Trophoblast cell (in vitro differentiated cells and primary cell): ENCODE measurements around the gene RAB24.

Experiments used
- DNase-seq, 2 donors: peaks; one replicate each; pipeline ENCODE4 v3.0.0-alpha.2; 2016
- H2AFZ ChIP-seq: 2 replicates; pipeline ENCODE4 v1.6.1; 2013; ENCODE audit warnings: low read length, moderate library complexity, mild to moderate bottlenecking; ENCODE audit not compliant: insufficient read depth, poor library complexity
- H2AK5ac ChIP-seq: 2 replicates; pipeline ENCODE4 v1.6.1; 2013; ENCODE audit warnings: mild to moderate bottlenecking, low read length
- H2BK120ac ChIP-seq: 2 replicates; pipeline ENCODE4 v1.6.1; 2013; ENCODE audit warnings: low read length, mild to moderate bottlenecking, moderate library complexity; ENCODE audit not compliant: insufficient read depth, poor library complexity
- H2BK12ac ChIP-seq: 2 replicates; pipeline ENCODE4 v1.6.1; 2013; ENCODE audit warnings: mild to moderate bottlenecking, low read length, moderate library complexity
- H2BK5ac ChIP-seq: 2 replicates; pipeline ENCODE4 v1.6.1; 2013; ENCODE audit warnings: low read length, low read depth, moderate library complexity, mild to moderate bottlenecking; ENCODE audit not compliant: poor library complexity
- H3K14ac ChIP-seq: 2 replicates; pipeline ENCODE4 v1.6.1; 2013; ENCODE audit warnings: mild to moderate bottlenecking, low read length
- H3K18ac ChIP-seq: 2 replicates; pipeline ENCODE4 v1.6.1; 2013; ENCODE audit warnings: mild to moderate bottlenecking, low read length
- H3K23ac ChIP-seq: 2 replicates; pipeline ENCODE4 v1.6.1; 2013; ENCODE audit warnings: low read length
- H3K27ac ChIP-seq: 2 replicates; pipeline ENCODE4 v1.5.1; 2013; ENCODE audit warnings: low read depth, mild to moderate bottlenecking, inconsistent platforms, low read length, moderate library complexity
- H3K27me3 ChIP-seq: 2 replicates; pipeline ENCODE4 v1.6.1; 2013; ENCODE audit warnings: inconsistent platforms, mild to moderate bottlenecking, low read length, moderate library complexity; ENCODE audit not compliant: insufficient read depth
- H3K36me3 ChIP-seq, 2 experiments: 1 replicate in 1 of 2; 2 replicates in 1 of 2; pipeline ENCODE4 v1.6.1; 2013; ENCODE audit warnings: low read length in 2 of 2, mild to moderate bottlenecking in 2 of 2, moderate library complexity in 1 of 2; ENCODE audit not compliant: insufficient read depth in 2 of 2, control insufficient read depth in 1 of 2
- H3K4ac ChIP-seq: 2 replicates; pipeline ENCODE4 v1.6.1; 2013; ENCODE audit warnings: low read depth, mild to moderate bottlenecking, low read length, moderate library complexity
- H3K4me1 ChIP-seq, 2 experiments: 1 replicate in 1 of 2; 2 replicates in 1 of 2; pipeline ENCODE4 v1.6.1; 2013; ENCODE audit warnings: low read length in 2 of 2, mild to moderate bottlenecking in 2 of 2, moderate library complexity in 1 of 2; ENCODE audit not compliant: insufficient read depth in 2 of 2, control insufficient read depth in 1 of 2
- H3K4me2 ChIP-seq: 2 replicates; pipeline ENCODE4 v1.6.1; 2013; ENCODE audit warnings: inconsistent platforms, mild to moderate bottlenecking, low read length, moderate library complexity
- H3K4me3 ChIP-seq: 2 replicates; pipeline ENCODE4 v1.5.1; 2013; ENCODE audit warnings: mild to moderate bottlenecking, low read depth, low read length, inconsistent platforms
- H3K79me1 ChIP-seq: one replicate; pipeline ENCODE4 v1.6.1; 2013; ENCODE audit warnings: low read length
- H3K79me2 ChIP-seq: 2 replicates; pipeline ENCODE4 v1.6.1; 2013; ENCODE audit warnings: low read length, mild to moderate bottlenecking; ENCODE audit not compliant: control insufficient read depth, insufficient read depth, poor library complexity
- H3K9ac ChIP-seq: 2 replicates; pipeline ENCODE4 v1.6.1; 2013; ENCODE audit warnings: mild to moderate bottlenecking, low read length
- H3K9me3 ChIP-seq: 2 replicates; pipeline ENCODE4 v1.6.1; 2013; ENCODE audit warnings: low read depth, mild to moderate bottlenecking, control low read depth, inconsistent platforms, low read length; ENCODE audit not compliant: insufficient read depth
- H4K12ac ChIP-seq: 2 replicates; pipeline ENCODE4 v1.6.1; 2013; ENCODE audit warnings: low read depth, mild to moderate bottlenecking, low read length, moderate library complexity
- H4K8ac ChIP-seq: 2 replicates; pipeline ENCODE4 v1.6.1; 2013; ENCODE audit warnings: low read depth, mild to moderate bottlenecking, low read length, moderate library complexity
- H4K91ac ChIP-seq: one replicate; pipeline ENCODE4 v1.6.1; 2013; ENCODE audit warnings: low read depth, mild to moderate bottlenecking, low read length, moderate library complexity
- WGBS: extraction: QIAGEN DNeasy Blood & Tissue Kit; methylation state at CpG from one replicate; pipeline ENCODE4 v1.1.7; 2013; ENCODE audit warnings: missing lambda C conversion rate; ENCODE audit not compliant: insufficient read length, insufficient coverage; ENCODE audit errors: extremely low coverage; 5-methylcytosine and 5-hydroxymethylcytosine counted together

RAB24 gene

DNA sequence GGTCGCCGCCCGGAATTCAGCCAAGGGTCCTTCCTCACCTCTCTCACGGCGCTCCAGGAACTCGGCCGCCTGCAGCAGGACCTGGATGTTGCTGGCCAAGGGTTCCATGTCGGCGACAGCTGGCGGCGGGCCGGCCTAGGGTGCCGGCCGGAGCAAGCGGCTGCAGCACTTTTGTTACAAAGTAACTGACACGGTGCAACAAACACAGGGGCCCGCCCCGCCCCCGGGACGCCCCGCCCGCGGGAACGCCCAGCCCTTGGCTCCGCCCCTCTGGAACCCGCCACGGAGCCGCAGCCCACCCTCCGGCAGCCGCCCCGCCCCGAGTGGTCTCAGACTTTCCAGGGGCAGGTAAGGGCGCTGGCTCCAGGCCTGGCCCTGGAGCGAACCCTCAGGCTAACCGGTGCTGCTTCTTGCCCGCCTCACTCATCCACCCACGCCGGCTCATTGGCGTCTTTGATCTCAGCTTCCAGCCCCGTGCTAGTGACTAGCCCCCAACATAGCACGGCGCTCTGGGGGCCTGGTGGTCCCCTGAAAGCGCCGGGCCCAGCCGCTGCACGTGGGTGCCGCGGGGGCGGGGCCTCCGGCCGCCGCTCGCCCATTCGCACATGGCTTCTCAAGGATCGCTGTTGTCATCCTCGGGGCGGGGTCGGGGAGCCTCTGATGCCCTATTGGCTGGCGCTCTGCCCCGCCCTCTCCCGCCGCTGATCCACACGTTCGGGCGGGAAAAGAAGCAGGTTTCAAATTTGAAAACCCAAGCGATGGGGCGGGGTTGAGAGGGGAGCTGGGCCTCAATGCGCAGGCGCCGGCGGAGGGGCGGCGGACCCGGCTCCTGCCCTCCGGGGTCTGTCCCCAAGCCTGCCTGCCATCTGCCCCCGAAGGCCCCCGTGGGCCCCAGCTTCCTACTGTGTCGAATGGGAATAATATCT, 8.5 kb upstream of the RAB24 start, which contains the start of gene MXD3:
MXD3 (minus strand) TSS at position 176 of the 926 bp plus-strand sequence; CDS start at position 108, 68 bp downstream.
- H3K9ac ChIP-seq = peak within 1 kb of the TSS; percentile 54
- H2AK5ac ChIP-seq = peak within 1 kb of the TSS; percentile 47
- no peak within 1 kb of the TSS for H3K23ac ChIP-seq
- peak within 1 kb of the TSS; percentile 86 for H3K4me2 ChIP-seq
- peaks cover 11 to 19% of the 10 kb centered on the region in 2 experiments for H3K4me1 ChIP-seq
- no peak within 1 kb of the TSS for H3K27ac ChIP-seq
- H2BK5ac ChIP-seq = peak within 1 kb of the TSS; percentile 34
- peak within 1 kb of the TSS; percentile 30 for H2BK120ac ChIP-seq
- H4K12ac ChIP-seq = peak within 1 kb of the TSS; percentile 66
- peak within 1 kb of the TSS; percentile 65 for H3K14ac ChIP-seq
- H3K18ac ChIP-seq = peak within 1 kb of the TSS; percentile 62
- peak within 1 kb of the TSS; percentile 73 for H3K4me3 ChIP-seq
- peak within 1 kb of the TSS; percentile 14 for H3K4ac ChIP-seq
- H2BK12ac ChIP-seq = no peak within 1 kb of the TSS
- H3K9me3 ChIP-seq = no peaks in the 10 kb centered on the region
- H4K8ac ChIP-seq = peak within 1 kb of the TSS; percentile 54
- no peaks in the 10 kb centered on the region for H3K27me3 ChIP-seq
- H3K79me2 ChIP-seq = peaks cover 4% of the 10 kb centered on the region
- DNase-seq = peak; percentile 95 to 96
- peak within 1 kb of the TSS; percentile 81 for H2AFZ ChIP-seq
- WGBS = no CpG with 5 or more reads among the region's 78 CpGs
- peak within 1 kb of the TSS; percentile 50 for H4K91ac ChIP-seq
- peaks cover 10 to 13% of the 10 kb centered on the region in 2 experiments for H3K36me3 ChIP-seq
- peaks cover 10% of the 10 kb centered on the region for H3K79me1 ChIP-seq

DNA sequence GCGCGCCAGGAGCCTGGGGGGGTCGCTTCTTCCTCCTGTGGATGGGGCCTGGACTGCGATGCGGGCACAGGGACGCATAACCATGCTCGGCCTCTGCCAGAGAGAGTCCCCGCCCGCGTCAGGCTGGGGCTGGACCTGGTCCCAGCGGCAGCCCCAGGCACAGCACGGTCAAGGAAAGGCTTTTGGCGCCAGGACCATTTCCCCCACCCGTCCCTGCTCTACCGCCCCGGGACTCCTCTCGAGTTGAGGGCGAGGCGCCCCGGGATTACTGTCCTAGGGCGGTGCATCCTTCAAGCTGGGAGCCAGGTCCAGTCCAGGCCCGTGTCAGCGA, 7.8 kb upstream of the RAB24 start:
- no peak overlapping the region for H3K23ac ChIP-seq
- peak overlapping the region; percentile 14 for H3K4ac ChIP-seq
- H3K4me3 ChIP-seq = peak overlapping the region; percentile 73
- H3K9me3 ChIP-seq = no peaks in the 10 kb centered on the region
- peak overlapping the region; percentile 47 for H2AK5ac ChIP-seq
- H4K8ac ChIP-seq = peak overlapping the region; percentile 20
- no CpG with 5 or more reads among the region's 23 CpGs for WGBS
- peaks cover 4% of the 10 kb centered on the region for H3K79me2 ChIP-seq
- peak overlapping the region; percentile 62 for H3K18ac ChIP-seq
- no peak overlapping the region for H2BK12ac ChIP-seq
- peak overlapping the region; percentile 50 for H4K91ac ChIP-seq
- H2BK5ac ChIP-seq = peak overlapping the region; percentile 12
- H2BK120ac ChIP-seq = no peak overlapping the region
- peak overlapping the region; percentile 66 for H4K12ac ChIP-seq
- H3K14ac ChIP-seq = peak overlapping the region; percentile 65
- DNase-seq = peak; percentile 63 to 75
- H3K27ac ChIP-seq = no peak overlapping the region
- no peaks in the 10 kb centered on the region for H3K27me3 ChIP-seq
- H3K36me3 ChIP-seq = peaks cover 15 to 19% of the 10 kb centered on the region in 2 experiments
- peaks cover 11 to 19% of the 10 kb centered on the region in 2 experiments for H3K4me1 ChIP-seq
- peak overlapping the region; percentile 86 for H3K4me2 ChIP-seq
- peak overlapping the region; percentile 4 for H3K9ac ChIP-seq
- H3K79me1 ChIP-seq = peaks cover 10% of the 10 kb centered on the region
- peak overlapping the region; percentile 81 for H2AFZ ChIP-seq

DNA sequence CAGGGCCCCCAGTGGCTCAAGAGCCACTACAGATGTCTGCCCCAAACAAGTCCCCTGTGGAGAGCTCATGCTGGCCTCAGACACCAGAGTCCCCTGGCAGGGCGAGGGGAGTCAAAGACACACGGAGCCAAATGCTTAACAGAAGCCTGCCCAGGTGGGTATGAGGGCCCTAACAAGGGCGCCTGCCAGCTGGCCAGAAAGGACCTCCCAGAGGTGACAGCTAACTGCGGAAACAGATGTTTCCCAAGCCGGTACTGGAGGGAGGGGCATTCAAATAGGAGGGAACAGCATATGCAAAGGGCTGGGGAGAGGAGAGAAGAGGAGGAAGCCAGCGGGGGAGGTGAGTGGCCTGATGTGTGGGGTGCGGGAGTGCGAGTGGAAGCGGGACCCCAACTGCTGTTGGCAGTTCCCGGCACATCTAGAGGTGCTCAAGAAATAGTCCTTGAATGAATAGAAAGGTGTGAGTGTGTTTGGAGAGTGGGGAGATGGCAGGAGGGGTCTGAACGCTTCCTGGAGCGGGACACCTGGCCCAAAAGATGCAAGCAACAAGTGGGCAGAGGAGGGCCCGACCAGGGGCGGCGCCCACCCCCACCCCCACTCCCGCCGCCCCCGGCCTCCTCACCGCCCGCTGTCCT, 7.4 kb upstream of the RAB24 start:
- H3K14ac ChIP-seq = no peak overlapping the region
- H3K9ac ChIP-seq = no peak overlapping the region
- no peak overlapping the region for H2BK5ac ChIP-seq
- H3K4me3 ChIP-seq = peak overlapping the region; percentile 73
- H4K12ac ChIP-seq = no peak overlapping the region
- H3K36me3 ChIP-seq = peaks cover 20 to 24% of the 10 kb centered on the region in 2 experiments
- H3K79me2 ChIP-seq = peaks cover 4% of the 10 kb centered on the region
- WGBS = no CpG with 5 or more reads among the region's 20 CpGs
- no peak overlapping the region for H3K23ac ChIP-seq
- DNase-seq = peak in 1 of 2 donors; percentile 22
- H3K9me3 ChIP-seq = no peaks in the 10 kb centered on the region
- H3K4me2 ChIP-seq = peak overlapping the region; percentile 86
- peaks cover 11 to 19% of the 10 kb centered on the region in 2 experiments for H3K4me1 ChIP-seq
- no peak overlapping the region for H4K91ac ChIP-seq
- no peak overlapping the region for H2BK120ac ChIP-seq
- H3K27me3 ChIP-seq = no peaks in the 10 kb centered on the region
- H2AK5ac ChIP-seq = no peak overlapping the region
- no peak overlapping the region for H3K27ac ChIP-seq
- H3K79me1 ChIP-seq = peaks cover 10% of the 10 kb centered on the region
- H2BK12ac ChIP-seq = no peak overlapping the region
- no peak overlapping the region for H3K4ac ChIP-seq
- no peak overlapping the region for H3K18ac ChIP-seq
- H4K8ac ChIP-seq = no peak overlapping the region
- peak overlapping the region; percentile 81 for H2AFZ ChIP-seq

DNA sequence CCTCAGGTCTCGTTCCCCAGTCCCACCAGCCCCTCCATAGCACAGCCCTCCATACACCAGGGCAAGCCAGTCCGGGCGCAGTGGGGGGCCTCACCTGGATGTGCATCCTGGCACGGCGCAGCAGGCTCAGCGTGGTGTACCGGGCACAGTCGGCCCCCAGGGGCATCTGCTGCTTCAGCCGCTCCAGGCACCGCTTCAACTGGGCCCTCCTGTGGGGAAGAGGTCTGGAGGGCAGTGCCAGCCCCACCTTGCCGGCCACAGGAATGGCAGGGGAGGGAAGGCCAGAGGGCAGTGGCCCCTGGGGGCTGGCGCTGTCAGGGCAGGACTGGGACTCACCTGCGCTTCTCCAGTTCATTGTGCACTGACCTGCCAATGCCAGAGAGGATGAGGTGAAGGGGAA, 6.8 kb upstream of the RAB24 start:
- Histone ChIP-seq H3K4me2 (no peak overlapping the region), H3K14ac (no peak overlapping the region), H4K12ac (no peak overlapping the region), H3K18ac (no peak overlapping the region), H3K36me3 (peaks cover 25 to 28% of the 10 kb centered on the region in 2 experiments), H3K4me1 (peaks cover 11 to 19% of the 10 kb centered on the region in 2 experiments), H3K79me2 (peaks cover 4% of the 10 kb centered on the region), H3K9me3 (no peaks in the 10 kb centered on the region), H4K91ac (no peak overlapping the region), H3K27me3 (no peaks in the 10 kb centered on the region), H3K4ac (no peak overlapping the region), H2BK120ac (no peak overlapping the region), H3K4me3 (no peak overlapping the region), H2BK5ac (no peak overlapping the region), H3K9ac (no peak overlapping the region), H3K27ac (no peak overlapping the region), H3K23ac (no peak overlapping the region), H3K79me1 (peaks cover 10% of the 10 kb centered on the region), H4K8ac (no peak overlapping the region), H2BK12ac (no peak overlapping the region), H2AFZ (no peak overlapping the region), H2AK5ac (peak overlapping the region; percentile 49)
- no CpG with 5 or more reads among the region's 13 CpGs for WGBS
- DNase-seq = no peak
